ENCODE measurements around the gene TSC22D4.

The TSC22D4 gene

DNA sequence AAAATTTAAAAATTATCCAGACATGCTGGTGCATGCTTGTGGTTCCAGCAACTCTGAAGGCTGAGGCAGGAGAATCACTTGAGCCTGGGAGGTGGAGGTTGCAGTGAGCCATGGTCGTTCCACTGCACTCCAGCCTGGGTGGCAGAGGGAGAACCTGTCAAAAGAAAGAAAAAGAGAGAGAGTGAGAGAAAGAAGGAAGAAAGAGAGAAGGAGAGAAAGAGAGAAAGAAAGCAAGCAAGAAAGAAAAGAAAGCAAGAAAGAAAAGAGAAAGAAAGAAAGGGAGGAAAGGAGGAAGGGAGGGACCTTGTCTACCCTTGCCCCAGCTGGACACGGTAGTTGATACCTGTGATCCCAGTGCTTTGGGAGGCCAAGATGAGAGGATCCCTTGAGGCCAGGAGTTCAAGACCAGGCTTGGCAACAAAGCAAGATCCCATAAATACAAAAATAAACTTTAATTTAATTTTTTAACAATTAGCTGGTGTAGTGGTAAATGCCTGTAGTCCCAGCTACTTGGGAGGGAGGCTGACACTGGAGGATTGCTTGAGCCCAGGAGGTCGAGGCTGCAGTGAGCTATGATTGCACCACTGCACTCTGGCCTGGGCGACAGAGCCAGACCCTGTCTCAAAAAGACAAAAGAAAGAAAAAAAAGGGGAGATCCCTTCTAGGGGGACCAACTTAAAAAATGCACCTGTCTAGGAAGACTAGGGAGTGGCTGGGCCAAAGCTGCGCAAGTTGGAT lies 13.9 kb upstream of the TSC22D4 start:
- no peak for DNase-seq

DNA sequence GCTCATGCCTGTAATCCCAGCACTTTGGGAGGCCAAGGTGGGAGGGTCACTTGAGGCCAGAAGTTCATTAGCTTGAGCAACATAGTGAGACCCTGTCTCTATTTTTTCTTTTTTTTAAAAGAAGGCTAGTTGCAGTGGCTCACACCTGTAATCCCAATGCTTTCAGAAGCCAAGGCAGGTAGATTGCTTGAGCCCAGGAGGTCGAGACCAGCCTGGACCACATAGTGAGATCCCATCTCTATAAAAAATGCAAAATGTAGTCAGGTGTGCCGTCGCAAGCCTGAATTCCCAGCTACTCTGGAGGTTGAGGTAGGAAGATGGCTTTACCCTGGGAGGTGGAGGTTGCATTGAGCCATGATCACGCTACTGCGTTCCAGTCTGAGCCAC lies 12.2 kb upstream of the TSC22D4 start:
- DNase-seq = no peak

DNA sequence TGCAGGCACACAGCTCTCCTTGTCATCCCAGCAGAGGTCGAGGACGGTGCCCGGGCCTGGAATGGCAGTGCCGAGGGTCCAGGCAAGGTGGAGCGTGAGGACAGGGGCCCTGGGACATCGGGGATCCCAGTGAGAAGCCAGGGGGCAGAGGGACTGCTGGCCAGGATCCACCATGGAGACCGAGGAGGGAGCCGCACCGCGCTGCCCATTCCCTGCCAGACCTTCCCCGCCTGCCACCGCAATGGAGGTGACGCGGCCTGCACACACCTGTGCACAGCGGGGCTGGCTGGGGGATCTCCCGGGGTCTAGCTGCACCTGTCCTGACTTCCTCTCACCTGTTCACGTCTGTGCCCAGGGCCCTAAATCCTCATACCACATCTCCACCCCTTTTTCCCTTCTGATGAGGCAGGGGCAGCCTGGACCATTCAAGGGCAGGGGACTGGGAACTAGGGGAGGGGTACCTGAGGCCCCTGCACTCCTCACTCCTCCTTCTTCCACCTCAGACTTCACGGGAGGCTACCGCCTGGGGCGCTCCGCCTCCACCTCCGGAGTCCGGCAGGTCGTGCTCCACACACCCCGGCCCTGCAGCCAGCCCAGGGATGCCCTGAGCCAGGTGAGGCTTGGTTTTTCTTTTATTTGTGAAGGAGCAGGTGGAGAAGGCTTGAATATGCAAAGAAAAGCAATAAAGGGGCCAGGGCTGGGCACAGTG lies 11.6 kb upstream of the TSC22D4 start:
- no peak for DNase-seq

DNA sequence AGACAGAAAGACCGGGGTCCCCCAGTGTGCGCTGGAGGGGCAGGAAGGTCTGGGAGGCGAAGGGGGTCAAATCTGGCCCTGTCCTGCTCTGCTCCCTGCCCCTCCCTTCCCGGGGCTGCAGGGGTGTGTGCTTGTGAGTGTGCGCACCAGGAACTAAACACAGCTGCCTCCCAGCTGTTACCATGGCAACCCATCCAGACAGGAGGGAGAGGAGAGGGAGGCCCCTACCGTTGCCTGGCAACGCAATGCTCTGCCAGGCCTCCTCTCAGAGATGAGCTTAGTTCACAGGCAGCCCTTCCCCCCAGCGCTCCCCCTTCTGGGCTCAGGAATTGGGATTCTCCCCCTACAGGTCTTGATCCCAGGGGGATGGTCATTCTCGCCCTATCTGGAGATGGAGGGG lies 10.8 kb upstream of the TSC22D4 start:
- no peak for DNase-seq

DNA sequence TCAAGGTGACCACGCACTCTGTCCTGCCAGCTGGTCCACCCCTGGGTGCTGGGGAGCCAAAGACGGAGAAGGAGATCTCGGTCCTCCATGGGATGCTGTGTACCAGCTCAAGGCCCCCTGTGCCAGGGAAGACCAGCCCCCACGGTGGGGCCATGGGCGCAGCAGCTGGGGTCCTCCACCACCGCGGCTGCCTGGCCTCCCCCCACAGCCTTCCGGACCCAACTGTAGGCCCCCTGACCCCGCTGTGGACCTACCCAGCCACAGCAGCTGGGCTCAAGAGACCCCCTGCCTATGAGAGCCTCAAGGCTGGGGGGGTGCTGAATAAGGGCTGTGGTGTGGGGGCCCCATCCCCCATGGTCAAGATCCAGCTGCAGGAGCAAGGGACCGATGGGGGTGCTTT lies 10.1 kb upstream of the TSC22D4 start:
- DNase-seq = no peak

DNA sequence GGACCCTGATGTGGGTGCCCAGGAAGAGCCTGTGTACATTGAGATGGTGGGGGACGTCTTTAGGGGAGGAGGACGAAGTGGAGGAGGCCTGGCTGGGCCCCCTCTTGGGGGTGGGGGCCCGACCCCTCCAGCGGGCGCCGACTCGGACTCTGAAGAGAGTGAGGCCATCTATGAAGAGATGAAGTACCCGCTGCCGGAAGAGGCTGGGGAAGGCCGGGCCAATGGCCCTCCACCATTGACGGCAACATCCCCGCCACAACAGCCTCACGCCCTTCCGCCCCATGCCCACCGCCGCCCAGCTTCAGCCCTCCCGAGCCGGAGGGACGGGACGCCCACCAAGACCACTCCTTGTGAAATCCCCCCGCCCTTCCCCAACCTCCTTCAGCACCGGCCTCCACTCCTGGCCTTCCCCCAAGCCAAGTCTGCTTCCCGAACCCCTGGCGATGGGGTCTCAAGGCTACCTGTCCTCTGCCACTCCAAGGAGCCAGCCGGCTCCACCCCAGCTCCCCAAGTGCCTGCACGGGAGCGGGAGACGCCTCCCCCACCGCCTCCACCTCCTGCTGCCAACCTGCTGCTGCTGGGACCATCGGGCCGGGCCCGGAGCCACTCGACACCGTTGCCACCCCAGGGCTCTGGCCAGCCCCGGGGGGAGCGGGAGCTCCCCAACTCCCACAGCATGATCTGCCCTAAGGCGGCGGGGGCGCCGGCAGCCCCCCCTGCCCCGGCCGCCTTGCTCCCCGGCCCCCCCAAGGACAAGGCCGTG lies 9.5 kb upstream of the TSC22D4 start:
- no peak for DNase-seq

DNA sequence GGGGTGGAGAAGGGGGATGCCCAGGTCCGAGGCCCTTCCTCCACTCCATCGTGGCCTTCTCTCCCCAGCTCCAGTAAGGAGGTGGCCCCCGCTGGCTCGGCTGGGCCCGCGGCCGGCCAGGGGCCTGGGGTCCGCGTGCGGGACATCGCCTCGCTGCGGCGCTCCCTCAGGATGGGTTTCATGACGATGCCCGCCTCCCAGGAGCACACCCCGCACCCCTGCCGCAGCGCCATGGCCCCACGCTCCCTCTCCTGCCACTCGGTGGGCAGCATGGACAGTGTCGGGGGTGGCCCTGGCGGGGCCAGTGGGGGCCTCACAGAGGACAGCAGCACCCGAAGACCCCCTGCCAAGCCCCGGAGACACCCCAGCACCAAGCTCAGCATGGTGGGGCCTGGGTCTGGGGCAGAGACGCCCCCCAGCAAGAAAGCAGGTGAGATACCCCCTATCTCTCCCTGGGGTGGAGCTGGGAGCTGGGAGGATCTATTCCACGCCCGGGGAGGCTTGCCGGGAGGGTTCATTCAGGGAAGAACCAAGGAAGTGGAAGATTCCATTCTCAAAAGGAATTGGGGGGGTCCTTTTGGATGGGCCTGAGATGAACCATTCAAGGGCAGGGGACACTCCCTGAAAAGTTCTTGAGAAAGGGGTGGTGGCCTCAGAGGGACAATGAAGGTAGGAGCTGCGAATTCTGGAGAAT lies 7.9 kb upstream of the TSC22D4 start:
- no peak for DNase-seq

DNA sequence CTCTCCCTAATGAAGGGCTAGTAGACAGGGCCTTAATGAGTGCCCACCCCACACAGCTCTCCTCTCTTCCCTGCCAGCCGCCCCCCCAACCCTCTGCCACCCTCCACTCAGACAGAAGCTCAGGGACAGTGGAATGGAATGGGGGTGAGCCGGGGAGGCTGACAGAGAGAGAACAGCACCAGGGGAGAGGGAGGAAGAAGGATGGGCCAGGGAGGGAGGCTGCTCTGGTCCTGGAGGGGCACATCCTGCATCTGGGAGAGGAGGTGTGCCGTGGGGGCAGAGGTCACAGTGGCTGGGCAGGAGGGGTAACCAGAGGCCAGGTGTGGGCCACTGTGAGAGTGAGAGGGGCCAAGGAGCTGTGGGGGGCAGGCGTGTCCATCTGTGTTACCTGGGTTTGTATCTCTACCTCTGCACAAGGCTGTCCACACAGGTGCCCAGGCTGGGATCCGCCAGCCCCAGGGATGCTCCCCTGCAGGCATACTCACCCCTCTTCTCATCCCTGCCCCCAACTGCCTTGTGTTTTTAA lies 7.2 kb upstream of the TSC22D4 start:
- DNase-seq = no peak

DNA sequence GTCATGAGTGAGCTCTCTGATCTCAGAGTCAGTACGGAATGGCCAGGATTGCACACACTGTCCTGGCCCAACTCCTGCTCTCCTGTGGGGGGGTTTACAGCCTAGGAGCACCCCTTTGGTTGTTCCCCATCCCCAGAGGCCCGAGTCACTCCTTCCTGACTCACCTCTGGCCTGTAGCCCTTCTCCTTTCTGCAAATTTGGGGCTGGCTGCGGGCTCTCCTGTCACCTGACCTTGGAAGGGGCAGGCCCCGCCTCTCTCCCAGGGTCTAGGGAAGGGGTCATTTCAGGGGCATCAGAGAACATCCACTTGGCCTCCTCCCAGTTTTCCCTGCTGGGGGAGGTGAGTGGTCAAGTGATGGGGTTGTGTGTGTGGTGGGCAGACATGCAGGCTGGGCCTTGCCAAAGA lies 6.5 kb upstream of the TSC22D4 start:
- no peak for DNase-seq

DNA sequence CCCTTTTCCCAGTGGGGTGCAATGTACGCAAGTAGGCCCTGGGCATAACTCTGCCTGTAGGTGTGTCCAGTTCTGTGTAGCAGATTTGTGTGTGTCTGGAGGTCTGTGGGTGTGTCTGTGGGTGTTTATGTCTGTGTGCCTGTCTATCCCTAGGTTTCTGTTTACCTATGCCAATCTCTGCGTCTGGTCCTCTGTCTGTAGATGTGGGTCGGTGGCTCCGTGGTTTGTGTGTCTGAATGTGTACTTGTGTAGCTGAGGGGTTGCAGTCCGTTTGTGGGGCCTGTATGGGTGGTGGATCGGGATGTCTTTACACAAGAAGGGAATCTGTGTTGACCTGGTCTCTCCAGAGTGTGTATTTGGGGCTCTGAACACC lies 5.6 kb upstream of the TSC22D4 start:
- no peak for DNase-seq

DNA sequence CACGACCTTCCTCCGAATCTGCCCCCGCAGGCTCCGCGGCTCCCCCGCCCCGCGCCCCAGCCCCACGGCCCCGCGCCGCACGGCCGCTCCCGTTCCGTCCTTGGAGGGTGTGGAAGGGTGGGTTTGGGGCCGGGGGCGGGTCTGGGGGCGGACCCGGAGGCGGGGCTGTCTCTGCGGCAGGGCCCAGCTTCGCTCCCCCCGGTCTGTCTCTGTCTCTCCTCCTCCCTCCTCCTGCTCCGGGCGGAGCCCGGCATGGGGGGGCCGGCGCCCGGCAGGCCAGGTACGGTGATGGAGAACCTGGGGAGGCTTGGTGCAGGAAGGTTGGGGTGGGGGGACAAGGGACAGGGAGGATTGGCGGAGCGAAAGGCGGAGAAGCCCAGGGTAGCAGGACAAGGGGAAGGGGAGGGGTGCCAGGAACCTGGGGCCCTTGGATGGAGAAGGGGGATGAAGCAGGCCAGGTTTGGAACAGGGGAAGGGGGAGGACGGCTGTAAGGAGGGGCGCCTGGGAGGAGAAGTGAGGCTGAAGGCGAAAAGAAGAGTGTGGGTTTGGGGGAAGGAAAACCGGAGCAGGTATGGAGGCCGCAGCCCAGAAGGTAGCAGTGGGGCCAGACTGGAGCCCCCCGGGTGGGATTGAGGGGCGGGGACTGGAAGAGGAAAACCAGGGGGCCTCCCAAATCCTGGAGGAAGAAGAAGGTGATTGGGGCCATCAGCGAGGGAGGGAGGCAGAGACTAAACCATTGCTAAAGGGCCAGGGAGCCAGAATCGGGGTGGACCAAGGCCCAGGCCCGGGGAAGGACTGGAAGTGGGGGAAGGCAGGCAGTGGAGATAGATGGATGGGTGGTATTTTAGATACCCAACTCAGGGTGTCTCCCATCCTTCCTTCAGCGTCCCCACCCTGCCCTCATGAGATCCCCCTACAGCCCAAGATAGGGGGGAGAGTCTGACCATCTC lies 5.0 kb upstream of the TSC22D4 start, which contains the start of gene NYAP1:
NYAP1 (plus strand) TSS at position 206 of the 951 bp plus-strand sequence. CDS start 1,385 bp downstream, outside the sequence.
- DNase-seq = peak; percentile 52

DNA sequence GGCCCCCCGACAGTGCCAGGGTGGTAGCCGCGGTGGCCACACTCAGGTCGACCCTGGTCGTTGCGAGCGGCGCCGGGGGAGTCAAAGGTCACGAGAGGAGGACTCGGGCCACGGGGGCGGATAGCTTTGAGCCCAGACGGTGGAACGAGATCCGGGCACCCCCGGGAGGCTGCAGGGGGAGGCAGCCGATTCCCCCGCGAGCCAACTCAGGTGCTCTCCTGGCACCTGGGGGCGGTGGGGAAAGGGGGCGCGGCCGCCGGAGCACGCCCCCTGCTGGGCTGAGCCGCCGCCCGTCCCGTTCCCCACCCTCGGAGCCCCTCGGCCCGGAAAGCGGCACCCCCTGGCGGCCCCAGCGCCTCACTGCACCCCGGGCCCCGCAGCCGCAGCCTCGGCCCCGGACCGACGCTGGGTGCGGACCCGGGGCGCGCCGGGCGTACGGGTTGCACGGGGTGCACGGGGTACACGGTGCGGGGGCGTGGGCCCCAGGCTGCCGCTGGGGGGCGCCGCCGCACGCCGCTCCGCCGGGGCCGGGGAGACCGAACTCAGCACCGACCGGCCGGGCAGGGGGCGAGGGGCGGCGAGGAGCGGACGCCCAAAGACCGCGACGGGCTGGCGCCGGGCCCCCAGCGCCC lies 4.2 kb upstream of the TSC22D4 start:
- DNase-seq = peak; percentile 84

DNA sequence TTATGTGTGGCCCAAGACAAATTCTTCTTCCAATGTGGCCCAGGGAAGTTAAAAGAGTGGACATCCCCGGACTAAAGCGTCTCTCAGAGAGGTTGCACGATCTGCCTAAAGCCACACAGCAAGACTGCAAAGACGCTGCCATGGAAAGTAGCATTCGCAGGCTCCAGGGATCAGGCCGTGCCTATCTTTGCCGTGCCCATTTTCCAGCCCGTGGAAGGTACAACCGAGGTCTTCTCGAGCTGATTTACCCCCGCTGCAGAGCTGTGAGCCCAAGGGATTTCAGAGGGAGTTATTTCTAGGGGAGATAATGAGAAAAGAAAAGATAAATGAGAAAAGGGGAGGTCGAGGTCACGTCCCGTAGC lies 3.7 kb upstream of the TSC22D4 start:
- no peak for DNase-seq

DNA sequence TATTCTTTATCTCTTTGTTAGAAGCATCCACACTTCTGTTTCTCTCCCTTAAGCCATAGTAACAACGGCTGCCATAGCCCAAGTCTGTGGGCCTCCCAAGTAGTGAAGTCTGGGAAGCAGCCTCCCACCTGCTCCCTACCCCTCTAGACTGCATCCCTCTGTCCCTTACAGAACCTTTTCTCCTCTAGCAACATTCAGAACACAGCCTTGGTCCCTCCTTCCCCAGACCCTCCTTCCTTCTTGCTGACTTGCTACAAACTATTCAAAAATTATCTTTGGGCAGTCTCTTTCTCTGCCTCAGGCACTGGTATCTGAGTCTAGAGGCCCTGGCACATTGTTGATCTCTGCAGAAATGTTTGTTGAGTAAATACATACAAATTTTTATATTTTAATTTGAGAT lies 2.5 kb upstream of the TSC22D4 start:
- DNase-seq = no peak

DNA sequence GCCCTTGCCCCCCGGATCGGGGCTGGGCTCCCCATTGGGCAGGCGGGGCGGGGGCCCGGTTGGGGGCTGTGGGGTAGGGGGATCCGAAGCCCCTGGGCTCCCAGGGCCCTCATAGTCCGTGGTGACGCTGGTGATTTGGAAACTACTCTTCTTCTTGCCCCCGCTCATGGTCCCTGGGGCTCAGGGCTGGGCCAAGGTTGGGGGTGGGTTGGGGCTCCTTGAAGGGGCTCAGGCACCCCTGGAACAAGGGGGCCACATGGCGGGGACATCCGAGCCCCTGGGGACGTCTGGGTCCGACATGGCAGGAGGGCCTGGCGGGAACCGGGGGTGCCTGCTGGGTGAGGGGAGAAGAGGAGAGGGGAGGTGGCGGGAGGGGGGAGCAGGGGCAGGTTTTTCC lies 1.1 kb downstream of the TSC22D4 start:
- DNase-seq = no peak

DNA sequence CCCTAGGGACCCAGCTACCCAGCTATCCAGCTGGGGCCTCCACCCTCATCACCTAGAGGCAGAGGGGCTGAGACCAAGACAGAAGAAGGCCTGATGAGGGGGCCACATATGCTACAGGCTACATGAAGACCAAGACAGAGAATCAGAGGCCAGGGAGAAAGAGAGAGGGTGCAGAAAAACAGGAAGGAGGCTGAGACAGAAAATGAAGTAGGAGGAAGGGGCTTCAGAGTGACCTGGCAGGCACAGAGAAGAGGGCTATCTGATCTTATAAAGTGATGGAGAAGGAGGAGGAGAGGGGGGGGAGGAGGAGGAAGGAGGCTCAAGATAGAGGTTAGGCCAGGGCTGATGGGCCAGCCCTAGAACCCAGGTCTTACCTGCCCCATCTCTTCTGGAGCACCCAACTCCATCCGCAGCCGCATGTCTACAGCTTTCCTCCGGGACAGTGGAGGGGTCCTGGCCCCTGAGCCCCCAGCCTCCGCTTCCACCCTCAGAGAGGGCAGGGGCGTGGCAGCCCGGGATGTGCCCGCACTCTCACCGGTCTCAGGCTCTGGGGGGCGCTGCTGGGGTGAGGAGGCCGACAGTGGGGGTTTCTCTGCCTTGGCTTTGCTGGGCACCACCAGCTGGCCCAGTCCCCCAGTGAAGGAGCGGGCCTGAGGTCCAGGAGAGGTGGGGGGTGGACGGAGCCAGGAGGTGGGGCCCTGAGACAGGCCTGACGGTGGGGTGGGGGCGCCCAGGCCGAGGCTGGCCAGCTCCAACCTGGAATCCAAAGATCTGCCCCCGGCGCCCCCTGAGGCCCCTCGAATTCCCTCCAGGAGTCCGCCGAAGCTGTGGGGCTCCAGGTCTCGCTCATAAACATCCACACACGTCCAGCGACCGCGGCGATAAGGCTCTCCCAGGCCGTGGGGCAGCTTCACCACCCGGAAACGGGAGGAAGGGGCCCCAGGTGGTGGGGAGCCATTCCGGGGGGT lies 1.8 kb downstream of the TSC22D4 start:
- DNase-seq = peak; percentile 46

DNA sequence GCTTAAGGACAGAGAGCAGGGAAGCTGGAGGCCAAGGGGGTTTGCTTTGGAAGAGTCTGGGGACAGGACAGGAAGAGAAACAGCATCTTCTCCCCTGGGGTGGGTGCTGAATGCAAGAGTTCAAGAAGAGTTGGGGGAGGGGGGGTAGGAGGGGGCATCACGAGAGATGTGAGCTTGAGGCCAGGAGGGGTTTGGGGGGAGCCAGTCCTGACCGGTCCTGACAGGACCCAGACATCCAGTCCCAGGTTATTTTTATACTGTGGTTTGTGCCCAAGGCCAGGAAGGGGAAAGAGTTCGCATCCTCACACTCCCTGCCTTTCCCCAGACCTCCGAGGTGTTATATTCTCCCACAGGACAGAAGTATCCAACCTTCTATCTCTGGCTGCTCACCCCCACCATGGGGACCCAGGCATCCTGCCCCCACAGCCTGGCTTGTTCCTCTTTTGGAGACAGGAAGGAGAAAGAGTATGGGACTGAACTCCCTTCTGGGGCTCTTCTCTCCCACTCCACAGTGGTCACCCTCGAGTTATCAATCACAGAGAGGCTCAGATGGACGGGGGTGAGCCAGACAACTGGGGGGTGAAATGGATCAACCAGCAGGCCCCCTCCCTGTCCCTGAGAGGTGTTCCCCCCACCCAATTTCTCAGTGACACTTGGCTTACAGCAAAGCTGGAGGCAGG lies 2.8 kb downstream of the TSC22D4 start:
- DNase-seq = no peak

DNA sequence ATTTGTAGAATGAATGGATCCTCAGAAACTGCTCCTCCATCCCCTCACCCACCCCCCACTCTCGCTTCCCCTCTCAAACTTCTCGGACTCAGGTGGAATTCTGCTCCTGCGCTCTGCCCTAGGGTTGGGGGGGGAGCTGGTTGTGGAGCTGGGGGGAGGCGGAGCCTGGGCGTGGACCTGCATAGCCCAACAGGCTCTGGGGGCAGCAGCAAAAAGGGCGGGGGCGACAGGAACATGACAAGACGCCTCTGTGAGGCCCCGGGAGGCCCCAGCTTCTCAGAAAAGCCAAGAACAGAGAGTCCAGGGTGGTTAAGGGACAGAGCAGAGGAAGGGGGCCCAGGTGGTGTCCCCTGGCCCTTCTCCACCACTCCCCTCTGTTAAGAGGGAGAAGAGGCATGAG lies 3.5 kb downstream of the TSC22D4 start:
- DNase-seq = peak; percentile 35

DNA sequence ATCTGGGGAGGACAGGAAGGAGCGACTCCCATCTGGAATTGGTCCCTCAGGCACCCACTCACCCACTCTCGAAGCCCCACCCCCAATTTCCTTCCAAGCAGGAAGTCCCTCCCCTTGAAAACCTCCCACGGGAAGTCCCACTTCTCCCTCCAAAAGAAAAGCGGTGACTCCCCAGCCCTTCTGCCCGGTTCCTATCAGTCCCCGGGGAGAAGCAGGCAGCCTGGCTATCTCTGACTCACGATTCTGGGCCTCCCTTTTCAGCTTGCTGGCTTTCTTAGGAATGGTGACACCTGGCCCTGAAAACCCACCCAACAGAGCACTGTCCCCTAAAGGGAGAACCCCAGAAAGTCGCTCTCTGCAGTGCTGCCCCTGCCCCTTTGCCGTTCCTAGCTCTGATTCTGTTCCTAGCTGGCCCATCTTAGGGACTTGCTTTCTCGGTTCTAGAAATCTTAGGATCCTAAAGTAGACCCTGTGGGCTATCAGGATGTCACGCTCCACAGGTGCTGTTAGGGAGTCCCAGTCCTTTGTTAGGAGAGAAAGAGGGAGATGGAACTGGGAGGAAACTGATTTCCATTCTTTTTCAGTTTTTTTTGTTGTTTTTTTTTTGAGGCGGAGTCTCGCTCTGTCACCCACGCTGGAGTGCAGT lies 6.0 kb downstream of the TSC22D4 start:
- no peak for DNase-seq
